C4-2B (cell line): ENCODE measurements around the gene ME1.

Source experiments
- ZFX ChIP-seq: fragments of 450-650 bp; IDR thresholded peaks from 2 replicates; pipeline ENCODE4 v1.6.1; 2017
- TF ChIP-seq, protein P1 (sequence below): fragments of 450-650 bp; conservative IDR thresholded peaks from 2 replicates; pipeline ENCODE4 v1.5.1; 2017; ENCODE audit warnings: mild to moderate bottlenecking

DNA sequence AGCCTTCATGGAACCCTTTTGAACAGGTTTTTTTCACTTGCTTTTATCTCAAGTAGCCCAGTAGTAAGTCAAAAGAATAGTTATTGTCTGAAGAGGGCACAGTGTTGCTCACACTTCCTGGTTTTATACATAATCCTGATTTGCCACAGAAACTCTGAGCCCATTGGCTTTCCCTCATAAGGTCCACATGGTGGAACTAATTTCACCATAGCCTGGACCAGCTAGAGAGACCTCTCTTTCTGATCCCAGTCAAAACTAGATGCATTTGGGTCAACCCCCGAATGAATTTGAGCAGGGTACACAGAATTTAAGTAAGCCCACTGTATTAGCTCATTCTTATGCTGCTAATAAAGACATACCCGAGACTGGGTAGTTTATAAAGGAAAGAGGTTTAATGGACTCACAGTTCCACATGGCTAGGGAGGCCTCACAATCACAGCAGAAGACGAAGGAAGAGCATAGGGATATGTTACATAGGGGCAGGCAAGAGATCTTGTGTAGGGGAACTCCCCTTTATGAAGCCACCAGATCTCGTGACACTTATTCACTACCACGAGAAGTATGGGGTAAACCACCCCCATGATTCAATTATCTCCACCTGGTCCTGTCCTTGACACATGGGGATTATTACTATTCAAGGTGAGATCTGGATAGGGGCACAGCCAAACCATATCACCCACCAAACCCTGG is 231.5 kb downstream of the ME1 start:
- TF ChIP-seq, protein P1, sequence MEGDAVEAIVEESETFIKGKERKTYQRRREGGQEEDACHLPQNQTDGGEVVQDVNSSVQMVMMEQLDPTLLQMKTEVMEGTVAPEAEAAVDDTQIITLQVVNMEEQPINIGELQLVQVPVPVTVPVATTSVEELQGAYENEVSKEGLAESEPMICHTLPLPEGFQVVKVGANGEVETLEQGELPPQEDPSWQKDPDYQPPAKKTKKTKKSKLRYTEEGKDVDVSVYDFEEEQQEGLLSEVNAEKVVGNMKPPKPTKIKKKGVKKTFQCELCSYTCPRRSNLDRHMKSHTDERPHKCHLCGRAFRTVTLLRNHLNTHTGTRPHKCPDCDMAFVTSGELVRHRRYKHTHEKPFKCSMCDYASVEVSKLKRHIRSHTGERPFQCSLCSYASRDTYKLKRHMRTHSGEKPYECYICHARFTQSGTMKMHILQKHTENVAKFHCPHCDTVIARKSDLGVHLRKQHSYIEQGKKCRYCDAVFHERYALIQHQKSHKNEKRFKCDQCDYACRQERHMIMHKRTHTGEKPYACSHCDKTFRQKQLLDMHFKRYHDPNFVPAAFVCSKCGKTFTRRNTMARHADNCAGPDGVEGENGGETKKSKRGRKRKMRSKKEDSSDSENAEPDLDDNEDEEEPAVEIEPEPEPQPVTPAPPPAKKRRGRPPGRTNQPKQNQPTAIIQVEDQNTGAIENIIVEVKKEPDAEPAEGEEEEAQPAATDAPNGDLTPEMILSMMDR, result no peak
- TF ChIP-seq ZFX, result no peak
